SK-N-SH (cell line): ENCODE measurements around the gene KLK14. TPM values are rescaled to one million over a fixed set of nuclear protein-coding genes. Genes with fewer than 3 reads are reported as not detected.

Source experiments
- CTCF ChIA-PET: fragments of 300-600, 350-600 bp; formaldehyde crosslinking; extraction: SDS; loops from one replicate; lab custom pipeline; 2021; lab: Yijun Ruan, JAX
- POLR2A ChIA-PET: fragments of 350-600 bp; sonication (Branson Sonifier 250); formaldehyde crosslinking; extraction: SDS; loops from one replicate; lab custom pipeline; 2020; ENCODE audit warnings: antibody characterized with exemption, inconsistent platforms; lab: Yijun Ruan, JAX
- DNase-seq: peaks from one replicate; pipeline ENCODE4 v3.0.0; 2012
- H2AFZ ChIP-seq: fragments of 200-600 bp; sonication (generic); 2 replicates; pipeline ENCODE4 v1.8.1; 2016; ENCODE audit warnings: antibody characterized with exemption, mild to moderate bottlenecking, low read depth
- H3F3A ChIP-seq: fragments of 200-600 bp; sonication (generic); replicated peaks from 2 replicates; pipeline ENCODE3; 2016; ENCODE audit warnings: antibody characterized with exemption, mild to moderate bottlenecking; ENCODE audit not compliant: insufficient read depth
- H3K27ac ChIP-seq, 2 experiments: fragments of 200-500 bp in 1 of 2; fragments of 200-600 bp in 1 of 2; sonication (Bioruptor generic) in 1 of 2; sonication (generic), shearing (Covaris generic) in 1 of 2; 2 replicates each; pipeline versions ENCODE4 v1.5.1 to v1.6.1; 2014 to 2016; ENCODE audit warnings: low read depth in 2 of 2, inconsistent platforms in 1 of 2, low read length in 1 of 2, mild to moderate bottlenecking in 1 of 2, mixed read lengths in 1 of 2
- H3K27me3 ChIP-seq: fragments of 200-600 bp; sonication (generic), shearing (Covaris generic); 2 replicates; pipeline ENCODE4 v1.6.1; 2016; ENCODE audit warnings: mixed run types; ENCODE audit not compliant: insufficient read depth
- H3K36me3 ChIP-seq, 2 experiments: fragments of 200-500 bp in 1 of 2; fragments of 200-600 bp in 1 of 2; sonication (Bioruptor generic) in 1 of 2; sonication (generic) in 1 of 2; replicated peaks in 1 of 2; 2 replicates each; pipeline versions ENCODE3 to v1.5.1; 2014 to 2016; ENCODE audit warnings: low read length in 1 of 2, mild to moderate bottlenecking in 1 of 2; ENCODE audit not compliant: insufficient read depth in 2 of 2, control insufficient read depth in 1 of 2
- H3K4me1 ChIP-seq, 2 experiments: fragments of 200-500 bp in 1 of 2; fragments of 200-600 bp in 1 of 2; sonication (Bioruptor generic) in 1 of 2; sonication (generic), shearing (Covaris generic) in 1 of 2; 2 replicates each; pipeline versions ENCODE4 v1.5.1 to v1.6.1; 2014 to 2016; ENCODE audit warnings: low read depth in 1 of 2, low read length in 1 of 2, mixed run types in 1 of 2; ENCODE audit not compliant: insufficient read depth in 2 of 2, control insufficient read depth in 1 of 2
- H3K4me2 ChIP-seq: fragments of 200-600 bp; sonication (generic), shearing (Covaris generic); 2 replicates; pipeline ENCODE4 v1.6.1; 2017; ENCODE audit warnings: mixed run types
- H3K4me3 ChIP-seq, 2 experiments: fragments of 200-500 bp in 1 of 2; fragments of 200-600 bp in 1 of 2; sonication (Bioruptor generic) in 1 of 2; sonication (generic), shearing (Covaris generic) in 1 of 2; 2 replicates each; pipeline versions ENCODE4 v1.5.1 to v1.8.1; 2014 to 2016; ENCODE audit warnings: low read depth in 2 of 2, inconsistent platforms in 1 of 2, low read length in 1 of 2, mild to moderate bottlenecking in 1 of 2, mixed read lengths in 1 of 2, moderate library complexity in 1 of 2
- H3K79me2 ChIP-seq: fragments of 200-600 bp; sonication (generic); 2 replicates; pipeline ENCODE4 v1.8.1; 2017; ENCODE audit warnings: mild to moderate bottlenecking; ENCODE audit not compliant: insufficient read depth
- H3K9ac ChIP-seq: fragments of 200-600 bp; sonication (generic); 2 replicates; pipeline ENCODE4 v1.6.1; 2017; ENCODE audit warnings: mixed run types
- H3K9me2 ChIP-seq: fragments of 200-600 bp; sonication (generic); 2 replicates; pipeline ENCODE4 v1.6.1; 2017; ENCODE audit warnings: mixed run types
- H3K9me3 ChIP-seq: fragments of 200-600 bp; sonication (generic); 2 replicates; pipeline ENCODE4 v1.6.1; 2017; ENCODE audit warnings: mixed run types, mild to moderate bottlenecking, moderate library complexity
- H4K20me1 ChIP-seq: fragments of 200-600 bp; sonication (generic); 2 replicates; pipeline ENCODE4 v1.6.1; 2017; ENCODE audit warnings: mild to moderate bottlenecking, mixed run types; ENCODE audit not compliant: insufficient read depth
- CHD2 ChIP-seq: fragments of 150-350 bp; IDR thresholded peaks from 2 replicates; pipeline ENCODE4 v1.6.1; 2018; ENCODE audit warnings: low read length; ENCODE audit not compliant: partially characterized antibody
- CTCF ChIP-seq: fragments of 200-600 bp; sonication (generic); IDR thresholded peaks from 2 replicates; pipeline ENCODE4 v1.6.1; 2017; ENCODE audit warnings: antibody characterized with exemption, mild to moderate bottlenecking, moderate library complexity
- GABPA ChIP-seq: IDR thresholded peaks from 2 replicates; pipeline ENCODE4 v1.4.0; 2012; ENCODE audit warnings: low read depth, mild to moderate bottlenecking
- JUND ChIP-seq: IDR thresholded peaks from 2 replicates; pipeline ENCODE4 v1.4.0; 2012
- PBX3 ChIP-seq: IDR thresholded peaks from 2 replicates; pipeline ENCODE4; 2012
- RCOR1 ChIP-seq: fragments of 150-350 bp; IDR thresholded peaks from 2 replicates; pipeline ENCODE4 v1.6.1; 2017; ENCODE audit warnings: antibody characterized with exemption, low read length
- RXRA ChIP-seq: IDR thresholded peaks from 2 replicates; pipeline ENCODE4 v1.4.0; 2012; ENCODE audit warnings: low read depth, mild to moderate bottlenecking, borderline replicate concordance
- SMC3 ChIP-seq: IDR thresholded peaks from 2 replicates; pipeline ENCODE4 v1.6.1; 2012; ENCODE audit warnings: low read depth, low read length, improper control_type of control experiment
- USF2 ChIP-seq: fragments of 150-350 bp; IDR thresholded peaks from 2 replicates; pipeline ENCODE4 v1.6.1; 2017; ENCODE audit warnings: antibody characterized with exemption, low read length, low read depth, borderline replicate concordance
- WGBS: methylation state at CpG from one replicate; pipeline ENCODE4 v1.1.6; 2017; ENCODE audit warnings: low lambda C conversion rate; 5-methylcytosine and 5-hydroxymethylcytosine counted together
- polyA plus RNA-seq, 3 experiments: library from polyadenylated mRNA; depleted of rRNA; stranded (reverse); fragments of >200 nt; gene quantifications; 2 replicates each; pipeline ENCODE4 v1.2.3, GENCODE V29; 2012

The KLK14 gene
- polyA plus RNA-seq, 1 of the 3 experiments (the other 2 are of a cell fraction), result 0.26 TPM

GRCh38 chr19:51131780-51132680 is 49.3 kb upstream of the KLK14 start:
- CTCF ChIA-PET, result interaction anchor here (1.4 kb wide), 1 partner anchor 12 kb away, joined by 4 read pairs; no protein-coding TSS in a partner anchor

GRCh38 chr19:51129716-51130115 is 47.0 kb upstream of the KLK14 start:
- Histone ChIP-seq H4K20me1 (no peaks in the 10 kb centered on the region), H3K4me2 (no peak overlapping the region), H3K9ac (no peak overlapping the region), H3K9me3 (no peaks in the 10 kb centered on the region), H3K4me3 (no peak overlapping the region), H3K36me3 (no peaks in the 10 kb centered on the region), H3K79me2 (no peaks in the 10 kb centered on the region), H2AFZ (no peak overlapping the region), H3K9me2 (no peaks in the 10 kb centered on the region), H3F3A (no peaks in the 10 kb centered on the region), H3K4me1 (no peaks in the 10 kb centered on the region), H3K27me3 (peaks cover 66% of the 10 kb centered on the region), H3K27ac (no peak overlapping the region)
- WGBS, result 27% methylated on average over 8 of the region's 8 CpGs
- no peak for TF ChIP-seq CHD2
- TF ChIP-seq PBX3, result no peak
- no peak for TF ChIP-seq USF2
- TF ChIP-seq JUND, result no peak
- TF ChIP-seq RXRA, result no peak
- TF ChIP-seq RCOR1, result no peak
- TF ChIP-seq SMC3, result no peak
- TF ChIP-seq GABPA, result no peak
- DNase-seq, result no peak
- CTCF ChIA-PET, result interaction anchor here (0.6 to 1.7 kb wide), 2 partner anchors 15 to 29 kb away, joined by 3 to 4 read pairs; no protein-coding TSS in a partner anchor
- POLR2A ChIA-PET, result no interaction called here

More at GRCh38 chr19:51131780-51132680, 49.3 kb upstream of the KLK14 start:
- no peak overlapping the region for H2AFZ ChIP-seq
- H3K79me2 ChIP-seq, result no peaks in the 10 kb centered on the region
- peak; percentile 27; the same call in 1 of the 2 replicates for TF ChIP-seq CTCF
- no peak for TF ChIP-seq USF2
- no peak overlapping the region for H3K4me2 ChIP-seq
- H3K4me3 ChIP-seq, result no peak overlapping the region
- no peak overlapping the region for H3K9ac ChIP-seq
- no peaks in the 10 kb centered on the region for H3K9me2 ChIP-seq
- POLR2A ChIA-PET, result no interaction called here
- H4K20me1 ChIP-seq, result no peaks in the 10 kb centered on the region
- no peaks in the 10 kb centered on the region for H3F3A ChIP-seq
- peaks cover 42% of the 10 kb centered on the region for H3K27me3 ChIP-seq
- no peaks in the 10 kb centered on the region for H3K36me3 ChIP-seq
- no peak overlapping the region for H3K27ac ChIP-seq
- H3K9me3 ChIP-seq, result no peaks in the 10 kb centered on the region
- WGBS, result 23% methylated on average over 24 of the region's 24 CpGs
- peak; percentile 34 for DNase-seq
- H3K4me1 ChIP-seq, result no peaks in the 10 kb centered on the region
